ENCODE data around the gene PSMF1. TPM values are rescaled to one million over a fixed set of nuclear protein-coding genes. Genes with fewer than 3 reads are reported as not detected.

Gene PSMF1
- total and polyA plus RNA-seq, 2 donors (not counting 3 experiments of a cell fraction or from before 2014, with no cell fraction given): 142 to 354 TPM

DNA sequence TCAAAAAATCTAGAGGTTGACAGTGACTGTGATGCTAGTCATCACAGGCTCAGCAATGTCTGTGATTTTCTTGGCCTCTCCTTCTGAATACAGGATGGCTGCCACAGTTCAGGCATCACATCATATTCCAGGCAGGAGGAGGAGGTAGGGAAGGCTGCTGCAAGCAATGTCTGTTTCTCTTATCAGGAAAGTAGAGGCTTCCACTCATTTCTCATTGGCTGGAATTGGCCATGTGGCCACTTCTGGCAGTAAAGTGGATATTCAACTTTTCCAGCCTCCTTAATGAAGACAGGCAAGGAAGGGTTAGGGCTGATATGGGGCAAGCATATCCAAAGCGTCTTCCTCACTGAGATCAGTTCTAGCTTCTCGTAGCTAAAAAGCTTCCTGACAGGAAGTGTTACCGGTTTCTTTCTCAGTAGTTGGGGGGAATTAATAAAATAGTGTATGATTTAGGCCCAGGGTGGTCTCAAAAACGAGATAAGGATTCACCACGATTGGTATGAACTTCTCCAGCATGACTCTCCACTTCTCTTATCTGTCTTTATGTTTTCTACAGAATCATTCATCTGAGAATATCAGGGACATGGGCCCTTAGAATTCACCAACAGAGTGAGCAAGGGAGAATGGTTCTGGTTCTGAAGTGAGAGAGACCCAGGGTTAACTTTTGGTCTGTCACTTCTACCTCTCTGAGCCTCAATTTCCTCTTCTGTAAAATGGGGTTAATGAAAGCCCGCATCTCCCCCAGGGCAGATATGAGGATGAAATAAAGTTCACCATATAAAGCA lies 32.7 kb upstream of the PSMF1 start:
- ChIA-PET CTCF (interaction anchor here (1.3 to 1.9 kb wide), 2 partner anchors 23 kb away, joined by 4 to 7 read pairs; no protein-coding TSS in a partner anchor), POLR2A (no interaction called here)
- dilution Hi-C loops (cut with MboI; ENCODE audit: extremely low pct_ligation_motif_present, low sequenced_read_pairs): no loop called here
- TF ChIP-seq FOS (IDR thresholded peaks at IDR 0.05; ENCODE audit: borderline replicate concordance, insufficient read depth, low read length) (no peak), GATA2 (IDR thresholded peaks at IDR 0.05; ENCODE audit: insufficient read depth, insufficient read length, low read depth, low read length) (no peak), POLR2A (IDR thresholded peaks at IDR 0.05; ENCODE audit: low read depth, low read length) (no peak), EZH2 (IDR thresholded peaks at IDR 0.05; ENCODE audit: borderline replicate concordance, low read depth, low read length, severe bottlenecking) (no peak), POLR2AphosphoS5 (IDR thresholded peaks at IDR 0.05; ENCODE audit: insufficient read depth, low read depth, low read length) (no peak), MYC (IDR thresholded peaks at IDR 0.05; ENCODE audit: low read depth, low read length) (no peak), JUN (IDR thresholded peaks at IDR 0.05; ENCODE audit: borderline replicate concordance, insufficient read depth, insufficient read length, low read depth) (no peak)
- TF ChIP-seq, protein P1, sequence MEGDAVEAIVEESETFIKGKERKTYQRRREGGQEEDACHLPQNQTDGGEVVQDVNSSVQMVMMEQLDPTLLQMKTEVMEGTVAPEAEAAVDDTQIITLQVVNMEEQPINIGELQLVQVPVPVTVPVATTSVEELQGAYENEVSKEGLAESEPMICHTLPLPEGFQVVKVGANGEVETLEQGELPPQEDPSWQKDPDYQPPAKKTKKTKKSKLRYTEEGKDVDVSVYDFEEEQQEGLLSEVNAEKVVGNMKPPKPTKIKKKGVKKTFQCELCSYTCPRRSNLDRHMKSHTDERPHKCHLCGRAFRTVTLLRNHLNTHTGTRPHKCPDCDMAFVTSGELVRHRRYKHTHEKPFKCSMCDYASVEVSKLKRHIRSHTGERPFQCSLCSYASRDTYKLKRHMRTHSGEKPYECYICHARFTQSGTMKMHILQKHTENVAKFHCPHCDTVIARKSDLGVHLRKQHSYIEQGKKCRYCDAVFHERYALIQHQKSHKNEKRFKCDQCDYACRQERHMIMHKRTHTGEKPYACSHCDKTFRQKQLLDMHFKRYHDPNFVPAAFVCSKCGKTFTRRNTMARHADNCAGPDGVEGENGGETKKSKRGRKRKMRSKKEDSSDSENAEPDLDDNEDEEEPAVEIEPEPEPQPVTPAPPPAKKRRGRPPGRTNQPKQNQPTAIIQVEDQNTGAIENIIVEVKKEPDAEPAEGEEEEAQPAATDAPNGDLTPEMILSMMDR (IDR thresholded peaks at IDR 0.05; ENCODE audit: extremely low read depth in 1 of 2, insufficient read depth in 1 of 2, low read depth in 1 of 2, low read length in 2 of 2): no peak
- TF ChIP-seq, protein P2, sequence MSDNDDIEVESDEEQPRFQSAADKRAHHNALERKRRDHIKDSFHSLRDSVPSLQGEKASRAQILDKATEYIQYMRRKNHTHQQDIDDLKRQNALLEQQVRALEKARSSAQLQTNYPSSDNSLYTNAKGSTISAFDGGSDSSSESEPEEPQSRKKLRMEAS (IDR thresholded peaks at IDR 0.05; ENCODE audit: insufficient read depth, insufficient read length): no peak
- H3K79me2 ChIP-seq (ENCODE audit: control insufficient read depth, insufficient read depth, low read length): no peaks in the 10 kb centered on the region
- BruUV-seq (replicated peaks): no TSS peak
- no peaks in the 10 kb centered on the region for H3K9me1 ChIP-seq (replicated peaks; ENCODE audit: control insufficient read depth, extremely low read depth, insufficient read depth, low read length)
- no peak overlapping the region for H3K4me2 ChIP-seq (ENCODE audit: insufficient read depth, low read length)
- H3K4me3 ChIP-seq (replicated peaks in 1 of 3; ENCODE audit: insufficient read depth in 1 of 3, low read depth in 1 of 3, low read length in 3 of 3): no peak overlapping the region
- H3K36me3 ChIP-seq (ENCODE audit: control insufficient read depth in 2 of 2, extremely low read depth in 1 of 2, insufficient read depth in 2 of 2, low read length in 2 of 2): no peaks in the 10 kb centered on the region
- no peaks in the 10 kb centered on the region for H3K9me3 ChIP-seq (replicated peaks; ENCODE audit: control insufficient read depth, insufficient read depth, low read length)
- H3K9ac ChIP-seq (replicated peaks; ENCODE audit: extremely low read depth, insufficient read depth, low read length): no peak overlapping the region
- no peak overlapping the region for H2AFZ ChIP-seq (ENCODE audit: low read depth, low read length)
- no peaks in the 10 kb centered on the region for H4K20me1 ChIP-seq (replicated peaks; ENCODE audit: control insufficient read depth, extremely low read depth, insufficient read depth, low read length)
- no peak overlapping the region for H3K27ac ChIP-seq (ENCODE audit: insufficient read depth, low read depth, low read length)
- FAIRE-seq (no peak), DNase-seq (ENCODE audit: low read depth, low spot score) (no peak)
- peaks cover 2% of the 10 kb centered on the region in 2 experiments for H3K27me3 ChIP-seq (ENCODE audit: control insufficient read depth in 2 of 2, insufficient read depth in 2 of 2, low read length in 2 of 2)
- H3K4me1 ChIP-seq (ENCODE audit: control insufficient read depth, extremely low read depth, insufficient read depth, low read length): no peaks in the 10 kb centered on the region
- intact Hi-C loops (cut with micrococcal nuclease): no loop called here

All from endothelial cell of umbilical vein (primary cell).